HL-60 (cell line): ENCODE results near the gene TCEA2.

ENCODE experiments used
- DNase-seq, 2 experiments: peaks; one replicate each; pipeline ENCODE4 v3.0.0-alpha.2; 2010 to 2020; ENCODE audit warnings: low read depth in 1 of 2, low spot score in 1 of 2
- H3K27ac ChIP-seq: fragments of 250-450 bp; sonication (Bioruptor Pico); replicated peaks from 2 replicates; pipeline ENCODE4 v1.5.1; 2020; ENCODE audit warnings: mild to moderate bottlenecking, moderate library complexity
- H3K27me3 ChIP-seq: fragments of 250-450 bp; sonication (Bioruptor Pico); 2 replicates; pipeline ENCODE4 v1.5.1; 2021; ENCODE audit warnings: mild to moderate bottlenecking, moderate library complexity; ENCODE audit not compliant: insufficient read depth, poor library complexity, severe bottlenecking
- H3K4me3 ChIP-seq: replicated peaks from 2 replicates; pipeline ENCODE4 v1.5.1; 2011; ENCODE audit warnings: mild to moderate bottlenecking, control low read depth, low read length; ENCODE audit not compliant: insufficient read depth
- CTCF ChIP-seq: IDR thresholded peaks from one replicate; pipeline ENCODE4 v1.5.1; 2011; ENCODE audit warnings: low read length, control low read depth, inconsistent platforms; ENCODE audit not compliant: insufficient read depth
- GABPA ChIP-seq: IDR thresholded peaks from 2 replicates; pipeline ENCODE4 v1.6.1; 2012; ENCODE audit warnings: low read depth
- POLR2AphosphoS5 ChIP-seq: IDR thresholded peaks from 2 replicates; pipeline ENCODE4 v1.6.1; 2012; ENCODE audit warnings: low read depth
- SPI1 ChIP-seq: IDR thresholded peaks from 2 replicates; pipeline ENCODE4 v1.6.1; 2012; ENCODE audit warnings: low read depth, mild to moderate bottlenecking, borderline replicate concordance
- TF ChIP-seq, protein P1 (sequence below): IDR thresholded peaks from 2 replicates; pipeline ENCODE4 v1.6.1; 2012; ENCODE audit warnings: low read depth; ENCODE audit not compliant: insufficient replicate concordance

The TCEA2 gene

GRCh38 chr20:64093013-64093503, 30.1 kb downstream of the TCEA2 start:
- Histone ChIP-seq H3K4me3 (no peak overlapping the region), H3K27me3 (no peaks in the 10 kb centered on the region), H3K27ac (no peak overlapping the region)
- DNase-seq = no peak
- no peak for TF ChIP-seq GABPA
- no peak for TF ChIP-seq POLR2AphosphoS5
- no peak for TF ChIP-seq CTCF
- no peak for TF ChIP-seq SPI1
- TF ChIP-seq, protein P1, sequence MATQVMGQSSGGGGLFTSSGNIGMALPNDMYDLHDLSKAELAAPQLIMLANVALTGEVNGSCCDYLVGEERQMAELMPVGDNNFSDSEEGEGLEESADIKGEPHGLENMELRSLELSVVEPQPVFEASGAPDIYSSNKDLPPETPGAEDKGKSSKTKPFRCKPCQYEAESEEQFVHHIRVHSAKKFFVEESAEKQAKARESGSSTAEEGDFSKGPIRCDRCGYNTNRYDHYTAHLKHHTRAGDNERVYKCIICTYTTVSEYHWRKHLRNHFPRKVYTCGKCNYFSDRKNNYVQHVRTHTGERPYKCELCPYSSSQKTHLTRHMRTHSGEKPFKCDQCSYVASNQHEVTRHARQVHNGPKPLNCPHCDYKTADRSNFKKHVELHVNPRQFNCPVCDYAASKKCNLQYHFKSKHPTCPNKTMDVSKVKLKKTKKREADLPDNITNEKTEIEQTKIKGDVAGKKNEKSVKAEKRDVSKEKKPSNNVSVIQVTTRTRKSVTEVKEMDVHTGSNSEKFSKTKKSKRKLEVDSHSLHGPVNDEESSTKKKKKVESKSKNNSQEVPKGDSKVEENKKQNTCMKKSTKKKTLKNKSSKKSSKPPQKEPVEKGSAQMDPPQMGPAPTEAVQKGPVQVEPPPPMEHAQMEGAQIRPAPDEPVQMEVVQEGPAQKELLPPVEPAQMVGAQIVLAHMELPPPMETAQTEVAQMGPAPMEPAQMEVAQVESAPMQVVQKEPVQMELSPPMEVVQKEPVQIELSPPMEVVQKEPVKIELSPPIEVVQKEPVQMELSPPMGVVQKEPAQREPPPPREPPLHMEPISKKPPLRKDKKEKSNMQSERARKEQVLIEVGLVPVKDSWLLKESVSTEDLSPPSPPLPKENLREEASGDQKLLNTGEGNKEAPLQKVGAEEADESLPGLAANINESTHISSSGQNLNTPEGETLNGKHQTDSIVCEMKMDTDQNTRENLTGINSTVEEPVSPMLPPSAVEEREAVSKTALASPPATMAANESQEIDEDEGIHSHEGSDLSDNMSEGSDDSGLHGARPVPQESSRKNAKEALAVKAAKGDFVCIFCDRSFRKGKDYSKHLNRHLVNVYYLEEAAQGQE = no peak

- Histone ChIP-seq H3K27ac (no peak overlapping the region), H3K27me3 (no peaks in the 10 kb centered on the region), H3K4me3 (no peak overlapping the region)
- DNase-seq = no peak
- no peak for TF ChIP-seq POLR2AphosphoS5
Observed at GRCh38 chr20:64095455-64095854, 32.5 kb downstream of the TCEA2 start.

- Histone ChIP-seq H3K27ac (no peak overlapping the region), H3K4me3 (no peak overlapping the region), H3K27me3 (no peaks in the 10 kb centered on the region)
- DNase-seq = no peak
- TF ChIP-seq, protein P1 = no peak
- no peak for TF ChIP-seq SPI1
- TF ChIP-seq CTCF = no peak
- TF ChIP-seq GABPA = no peak
- no peak for TF ChIP-seq POLR2AphosphoS5
Observed at GRCh38 chr20:64095927-64096326, 32.9 kb downstream of the TCEA2 start.

DNA sequence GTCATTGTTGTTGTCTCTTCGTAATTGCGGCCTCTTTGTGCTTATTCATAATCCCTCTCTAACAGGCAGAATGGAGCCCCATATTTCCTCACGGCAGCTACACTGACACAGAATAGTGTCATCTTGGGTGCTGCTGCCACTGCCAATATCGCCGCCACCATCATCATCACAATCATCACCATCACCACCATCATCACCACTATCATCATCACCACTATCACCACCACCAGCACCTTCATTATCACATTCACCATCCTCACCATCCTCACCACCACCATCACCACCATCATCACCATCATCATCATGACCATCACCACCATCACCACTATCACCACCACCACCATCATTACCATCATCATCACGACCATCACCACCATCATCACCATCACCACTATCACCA, 33.5 kb downstream of the TCEA2 start:
- no peak for TF ChIP-seq CTCF
- TF ChIP-seq POLR2AphosphoS5 = no peak
- TF ChIP-seq SPI1 = no peak
- TF ChIP-seq GABPA = no peak
- TF ChIP-seq, protein P1 = no peak
- no peak overlapping the region for H3K4me3 ChIP-seq
- no peak for DNase-seq
- no peak overlapping the region for H3K27ac ChIP-seq
- H3K27me3 ChIP-seq = no peaks in the 10 kb centered on the region
